RWPE1 (cell line): Measurements from ENCODE around the gene DHX38.
"Not testable (repeated sequence)": the region's sequence is repeated elsewhere in the genome, so short reads cannot be mapped to it uniquely, and the experiment has no call there.

ENCODE experiments used
- CTCF ChIA-PET: fragments of 350-600 bp; sonication (Branson Sonifier 250); formaldehyde crosslinking; extraction: SDS; loops from one replicate; lab custom pipeline; 2021; lab: Yijun Ruan, JAX
- POLR2A ChIA-PET: fragments of 400-600 bp; formaldehyde crosslinking; extraction: SDS; loops from one replicate; lab custom pipeline; 2020; ENCODE audit warnings: antibody characterized with exemption; ENCODE audit not compliant: low non-redundant PET; lab: Yijun Ruan, JAX
- DNase-seq: peaks from one replicate; pipeline ENCODE4 v3.0.0; 2012; ENCODE audit warnings: low spot score
- H3K27ac ChIP-seq: fragments of 450-650 bp; 2 replicates; pipeline ENCODE4 v1.5.1; 2017
- TF ChIP-seq, protein P1 (sequence below): fragments of 450-650 bp; conservative IDR thresholded peaks from 2 replicates; pipeline ENCODE4 v1.5.1; 2017; ENCODE audit warnings: low read depth, mild to moderate bottlenecking

DHX38 gene

DNA sequence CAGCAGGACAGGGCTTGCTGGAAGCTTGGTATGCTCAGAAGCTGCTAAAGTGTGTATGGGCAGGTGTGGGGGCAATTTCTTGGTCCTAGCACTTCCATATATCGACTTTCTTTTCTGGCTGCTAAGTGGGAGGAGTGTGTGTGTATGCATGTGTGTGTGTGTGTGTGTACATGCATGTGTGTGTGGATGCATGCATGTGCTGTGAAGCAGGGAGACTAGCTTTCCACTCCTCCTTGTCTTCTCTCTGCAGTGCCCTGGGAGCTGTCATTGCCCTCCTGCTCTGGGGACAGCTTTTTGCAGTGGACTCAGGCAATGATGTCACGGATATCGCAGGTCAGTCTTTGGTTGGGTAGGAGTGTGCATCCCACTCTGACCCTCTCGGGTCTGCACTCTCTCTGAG is 37.7 kb upstream of the DHX38 start:
- ChIA-PET POLR2A (no interaction called here), CTCF (no interaction called here)
- no peak overlapping the region for H3K27ac ChIP-seq
- TF ChIP-seq, protein P1, sequence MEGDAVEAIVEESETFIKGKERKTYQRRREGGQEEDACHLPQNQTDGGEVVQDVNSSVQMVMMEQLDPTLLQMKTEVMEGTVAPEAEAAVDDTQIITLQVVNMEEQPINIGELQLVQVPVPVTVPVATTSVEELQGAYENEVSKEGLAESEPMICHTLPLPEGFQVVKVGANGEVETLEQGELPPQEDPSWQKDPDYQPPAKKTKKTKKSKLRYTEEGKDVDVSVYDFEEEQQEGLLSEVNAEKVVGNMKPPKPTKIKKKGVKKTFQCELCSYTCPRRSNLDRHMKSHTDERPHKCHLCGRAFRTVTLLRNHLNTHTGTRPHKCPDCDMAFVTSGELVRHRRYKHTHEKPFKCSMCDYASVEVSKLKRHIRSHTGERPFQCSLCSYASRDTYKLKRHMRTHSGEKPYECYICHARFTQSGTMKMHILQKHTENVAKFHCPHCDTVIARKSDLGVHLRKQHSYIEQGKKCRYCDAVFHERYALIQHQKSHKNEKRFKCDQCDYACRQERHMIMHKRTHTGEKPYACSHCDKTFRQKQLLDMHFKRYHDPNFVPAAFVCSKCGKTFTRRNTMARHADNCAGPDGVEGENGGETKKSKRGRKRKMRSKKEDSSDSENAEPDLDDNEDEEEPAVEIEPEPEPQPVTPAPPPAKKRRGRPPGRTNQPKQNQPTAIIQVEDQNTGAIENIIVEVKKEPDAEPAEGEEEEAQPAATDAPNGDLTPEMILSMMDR: no peak
- DNase-seq: no peak

DNA sequence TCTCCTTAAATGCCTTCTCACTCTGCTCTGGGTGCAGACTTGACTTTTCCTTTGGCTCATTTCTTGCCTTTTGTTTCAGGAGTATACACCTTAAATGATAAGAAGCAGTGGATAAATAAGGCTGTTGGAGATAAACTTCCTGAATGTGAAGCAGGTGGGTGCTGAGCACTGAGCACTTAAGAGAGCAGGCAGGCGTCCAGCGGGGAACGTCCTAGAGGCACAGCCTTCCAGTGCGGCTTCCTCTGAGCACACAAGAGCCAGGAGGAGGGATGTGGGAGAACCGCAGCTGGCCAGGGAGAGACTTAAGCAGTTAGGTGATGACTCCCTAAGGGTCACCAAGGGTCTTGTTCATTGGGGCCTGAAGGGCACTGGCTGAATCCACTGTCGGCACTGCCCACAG is 36.3 kb upstream of the DHX38 start:
- DNase-seq, CTCF ChIA-PET, H3K27ac ChIP-seq, POLR2A ChIA-PET: not testable (repeated sequence)

DNA sequence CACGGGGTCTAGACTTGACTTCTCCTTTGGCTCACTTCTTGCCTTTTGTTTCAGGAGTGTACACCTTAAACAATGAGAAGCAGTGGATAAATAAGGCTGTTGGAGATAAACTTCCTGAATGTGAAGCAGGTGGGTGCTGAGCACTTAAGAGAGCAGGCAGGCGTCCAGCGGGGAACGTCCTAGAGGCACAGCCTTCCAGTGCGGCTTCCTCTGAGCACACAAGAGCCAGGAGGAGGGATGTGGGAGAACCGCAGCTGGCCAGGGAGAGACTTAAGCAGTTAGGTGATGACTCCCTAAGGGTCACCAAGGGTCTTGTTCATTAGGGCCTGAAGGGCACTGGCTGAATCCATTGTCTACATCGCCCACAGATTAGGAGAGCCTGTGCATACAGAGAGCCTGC is 34.6 kb upstream of the DHX38 start:
- CTCF ChIA-PET, POLR2A ChIA-PET, DNase-seq, H3K27ac ChIP-seq: not testable (repeated sequence)

DNA sequence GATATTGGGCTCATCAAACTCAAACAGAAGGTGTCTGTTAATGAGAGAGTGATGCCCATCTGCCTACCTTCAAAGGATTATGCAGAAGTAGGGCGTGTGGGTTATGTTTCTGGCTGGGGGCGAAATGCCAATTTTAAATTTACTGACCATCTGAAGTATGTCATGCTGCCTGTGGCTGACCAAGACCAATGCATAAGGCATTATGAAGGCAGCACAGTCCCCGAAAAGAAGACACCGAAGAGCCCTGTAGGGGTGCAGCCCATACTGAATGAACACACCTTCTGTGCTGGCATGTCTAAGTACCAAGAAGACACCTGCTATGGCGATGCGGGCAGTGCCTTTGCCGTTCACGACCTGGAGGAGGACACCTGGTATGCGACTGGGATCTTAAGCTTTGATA is 33.2 kb upstream of the DHX38 start:
- POLR2A ChIA-PET: no interaction called here
- H3K27ac ChIP-seq: no peak overlapping the region
- CTCF ChIA-PET: no interaction called here

DNA sequence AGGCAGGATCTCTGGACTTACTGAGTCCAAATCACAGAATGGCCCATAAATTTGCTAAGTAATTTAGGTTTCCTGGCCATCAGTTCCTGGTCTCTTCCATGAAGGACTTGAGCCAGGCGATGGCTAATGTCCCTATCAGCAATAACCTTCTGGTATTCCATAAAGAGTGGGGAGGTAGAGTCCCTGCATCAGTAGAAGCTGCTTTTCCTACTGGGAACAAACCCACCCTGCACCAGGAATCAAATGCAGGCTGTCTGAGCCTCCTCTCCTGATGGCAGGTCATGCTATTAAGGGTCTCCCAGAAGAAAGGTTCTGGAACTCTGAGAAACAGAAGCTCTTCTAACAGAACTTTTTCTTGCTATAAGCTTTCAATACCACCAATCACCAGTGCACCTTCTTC is 32.1 kb upstream of the DHX38 start:
- no peak for DNase-seq
- CTCF ChIA-PET: interaction anchor here (0.6 kb wide), 2 partner anchors 295 to 1403 kb away, joined by 3 to 4 read pairs; no protein-coding TSS in a partner anchor
- TF ChIP-seq, protein P1: no peak
- no peak overlapping the region for H3K27ac ChIP-seq
- POLR2A ChIA-PET: no interaction called here

More for the DNA sequence above, 33.2 kb upstream of the DHX38 start:
- no peak for DNase-seq
- TF ChIP-seq, protein P1: no peak

DNA sequence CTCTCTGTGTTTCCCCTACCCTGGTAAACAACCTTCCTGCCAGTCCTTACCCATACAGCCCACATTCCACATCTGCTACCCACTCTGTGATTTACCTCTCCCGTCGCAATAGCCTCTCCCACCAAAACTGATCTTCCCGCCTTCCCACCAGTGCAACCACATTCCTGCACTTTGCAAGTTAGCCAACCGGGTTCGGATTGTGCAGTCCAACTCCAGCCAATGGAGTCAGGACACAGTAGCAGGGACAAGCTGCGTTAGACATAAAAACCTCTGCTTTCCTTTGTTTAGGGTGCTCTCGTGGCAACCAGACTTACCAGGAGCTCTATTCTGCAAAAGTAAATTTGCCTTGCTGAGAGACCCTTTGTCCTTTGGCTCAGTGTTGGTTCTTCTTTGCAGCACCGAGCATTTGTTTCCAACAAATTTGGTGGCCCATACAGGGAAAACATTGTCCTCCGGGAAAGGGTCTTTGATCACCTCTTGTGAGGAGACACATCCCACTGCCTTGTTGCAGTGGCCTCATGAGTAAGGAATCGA is 29.2 kb upstream of the DHX38 start:
- no peak overlapping the region for H3K27ac ChIP-seq
- TF ChIP-seq, protein P1: no peak
- ChIA-PET CTCF (no interaction called here), POLR2A (no interaction called here)
- no peak for DNase-seq

DNA sequence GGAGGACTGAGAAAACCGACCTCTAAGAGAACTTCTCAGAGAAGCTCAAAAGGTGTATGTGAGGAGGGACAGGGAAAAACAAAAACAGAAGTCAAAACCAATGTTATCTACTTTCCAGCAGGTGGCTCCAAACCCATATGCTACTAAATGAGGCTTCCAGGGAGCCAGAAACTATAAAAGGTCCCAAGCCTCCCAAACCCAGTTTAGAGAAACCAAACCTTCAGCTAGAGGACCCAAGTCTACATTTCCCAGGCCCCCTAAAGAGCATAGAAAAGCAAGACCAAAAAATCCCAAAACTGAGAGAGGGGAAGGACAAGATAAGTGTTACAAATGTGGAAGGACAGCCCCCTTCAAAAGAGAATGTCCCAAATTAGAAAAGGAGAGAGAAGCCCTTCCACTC is 26.9 kb upstream of the DHX38 start:
- DNase-seq: peak; percentile 36
- ChIA-PET CTCF (interaction anchor here (0.6 to 1.1 kb wide), 8 partner anchors 9 to 1183 kb away, joined by 3 to 6 read pairs (median 3); no protein-coding TSS in a partner anchor), POLR2A (no interaction called here)
- H3K27ac ChIP-seq: no peak overlapping the region
- TF ChIP-seq, protein P1: peak; percentile 67
